H1 (cell line): ENCODE data around the gene ELANE. TPM values are rescaled to one million over a fixed set of nuclear protein-coding genes. Genes with fewer than 3 reads are reported as not detected.
A peak's percentile ranks its signal among the peaks of the same experiment; 100 is the strongest.

Experiments
- CTCF ChIA-PET: fragments of 300-600 bp; sonication (Branson Sonifier 250); formaldehyde crosslinking; loops from one replicate; lab custom pipeline; 2021; ENCODE audit not compliant: partially characterized antibody; lab: Charles Lee
- POLR2A ChIA-PET: fragments of 300-600 bp; sonication (Branson Sonifier 250); formaldehyde crosslinking; loops from one replicate; lab custom pipeline; 2021; ENCODE audit warnings: inconsistent platforms; ENCODE audit not compliant: partially characterized antibody; lab: Charles Lee
- DNase-seq, 2 experiments: peaks; one replicate each; pipeline versions ENCODE4 v3.0.0 to v3.0.0-alpha.2; 2010 to 2022; ENCODE audit warnings: low spot score in 2 of 2, low read depth in 1 of 2, mixed read lengths in 1 of 2
- FAIRE-seq: peaks from 2 replicates; lab custom pipeline; 2011; peaks lifted over from hg19 to GRCh38; lab: Jason Lieb, UNC
- H2AFZ ChIP-seq: 2 replicates; pipeline ENCODE4 v1.8.1; 2012; ENCODE audit warnings: low read length, inconsistent platforms
- H2AK5ac ChIP-seq: 2 replicates; pipeline ENCODE4 v1.6.1; 2013; ENCODE audit warnings: low read depth, low read length
- H2BK120ac ChIP-seq: replicated peaks from 2 replicates; pipeline ENCODE3; 2013; ENCODE audit warnings: low read depth, low read length, inconsistent platforms
- H2BK12ac ChIP-seq: 2 replicates; pipeline ENCODE4 v1.6.1; 2013; ENCODE audit warnings: low read depth, low read length
- H2BK15ac ChIP-seq: 2 replicates; pipeline ENCODE4 v1.6.1; 2013; ENCODE audit warnings: low read length
- H2BK20ac ChIP-seq: 2 replicates; pipeline ENCODE4 v1.6.1; 2013; ENCODE audit warnings: low read length
- H2BK5ac ChIP-seq: 2 replicates; pipeline ENCODE4 v1.6.1; 2013; ENCODE audit warnings: low read depth, low read length
- H3K14ac ChIP-seq: 2 replicates; pipeline ENCODE4 v1.6.1; 2013; ENCODE audit warnings: inconsistent platforms; ENCODE audit not compliant: insufficient read length
- H3K18ac ChIP-seq: 2 replicates; pipeline ENCODE4 v1.6.1; 2013; ENCODE audit warnings: low read length; ENCODE audit errors: extremely low read depth
- H3K23ac ChIP-seq: 2 replicates; pipeline ENCODE4 v1.6.1; 2013; ENCODE audit warnings: inconsistent platforms; ENCODE audit not compliant: insufficient read length
- H3K23me2 ChIP-seq: 2 replicates; pipeline ENCODE4 v1.6.1; 2013; ENCODE audit warnings: low read depth, low read length
- H3K27ac ChIP-seq: 2 replicates; pipeline ENCODE4 v1.6.1; 2011; ENCODE audit warnings: low read depth, low read length, inconsistent platforms
- H3K27me3 ChIP-seq, 4 experiments: replicated peaks in 1 of 4; 1 replicate in 1 of 4; 2 replicates in 3 of 4; pipeline versions ENCODE4 v1.6.1 to v1.8.1; 2011 to 2013; ENCODE audit warnings: low read length in 3 of 4, mild to moderate bottlenecking in 3 of 4, inconsistent platforms in 2 of 4, mixed read lengths in 2 of 4, moderate library complexity in 1 of 4; ENCODE audit not compliant: control insufficient read depth in 3 of 4, insufficient read depth in 3 of 4; ENCODE audit errors: extremely low read depth in 1 of 4
- H3K36me3 ChIP-seq, 4 experiments: 2 replicates each; pipeline versions ENCODE4 v1.6.1 to v1.8.1; 2011 to 2013; ENCODE audit warnings: mild to moderate bottlenecking in 4 of 4, low read length in 3 of 4, moderate library complexity in 2 of 4, control low read depth in 1 of 4, inconsistent platforms in 1 of 4; ENCODE audit not compliant: insufficient read depth in 4 of 4, control insufficient read depth in 2 of 4
- H3K4ac ChIP-seq: replicated peaks from 2 replicates; pipeline ENCODE3; 2013; ENCODE audit warnings: low read length, low read depth, mixed read lengths, inconsistent platforms; ENCODE audit not compliant: insufficient read length
- H3K4me1 ChIP-seq, 4 experiments: replicated peaks in 1 of 4; 1 replicate in 1 of 4; 2 replicates in 3 of 4; pipeline versions ENCODE4 v1.6.1 to v1.8.1; 2011 to 2013; ENCODE audit warnings: low read length in 3 of 4, inconsistent platforms in 2 of 4, mixed read lengths in 1 of 4; ENCODE audit not compliant: insufficient read depth in 4 of 4, control insufficient read depth in 3 of 4
- H3K4me2 ChIP-seq, 2 experiments: 2 replicates each; pipeline versions ENCODE4 v1.6.1 to v1.8.1; 2011 to 2013; ENCODE audit warnings: low read depth in 2 of 2, low read length in 2 of 2, control low read depth in 1 of 2, inconsistent platforms in 1 of 2, mild to moderate bottlenecking in 1 of 2; ENCODE audit not compliant: insufficient read depth in 1 of 2
- H3K4me3 ChIP-seq, 4 experiments: fragments of 200-600, 300-600 bp in 1 of 4; sonication (generic), shearing (Covaris generic), sonication (Bioruptor Twin) in 1 of 4; 2 replicates each; pipeline versions ENCODE4 v1.5.1 to v1.8.1; 2011 to 2016; ENCODE audit warnings: low read length in 4 of 4, low read depth in 3 of 4, control low read depth in 2 of 4, inconsistent platforms in 2 of 4, mild to moderate bottlenecking in 2 of 4, mixed read lengths in 1 of 4, moderate library complexity in 1 of 4; ENCODE audit not compliant: insufficient read depth in 2 of 4; ENCODE audit errors: extremely low read depth in 1 of 4
- H3K56ac ChIP-seq: replicated peaks from 2 replicates; pipeline ENCODE3; 2013; ENCODE audit warnings: low read depth, mild to moderate bottlenecking, mixed read lengths, low read length, inconsistent platforms; ENCODE audit not compliant: insufficient read length
- H3K79me1 ChIP-seq: 2 replicates; pipeline ENCODE4 v1.6.1; 2013; ENCODE audit warnings: low read depth, low read length, control low read depth
- H3K79me2 ChIP-seq, 2 experiments: 2 replicates each; pipeline versions ENCODE4 v1.6.1 to v1.8.1; 2012 to 2013; ENCODE audit warnings: low read length in 2 of 2, mild to moderate bottlenecking in 2 of 2, inconsistent platforms in 1 of 2; ENCODE audit not compliant: insufficient read depth in 2 of 2, control insufficient read depth in 1 of 2
- H3K9ac ChIP-seq, 4 experiments: replicated peaks in 1 of 4; 1 replicate in 1 of 4; 2 replicates in 3 of 4; pipeline versions ENCODE4 v1.6.1 to v1.8.1; 2011 to 2013; ENCODE audit warnings: low read depth in 3 of 4, low read length in 3 of 4, control low read depth in 2 of 4, mild to moderate bottlenecking in 2 of 4, moderate library complexity in 2 of 4, inconsistent platforms in 1 of 4; ENCODE audit errors: extremely low read depth in 1 of 4
- H3K9me3 ChIP-seq, 2 experiments: 2 replicates each; pipeline versions ENCODE4 v1.6.1 to v1.8.1; 2012 to 2013; ENCODE audit warnings: mild to moderate bottlenecking in 2 of 2, moderate library complexity in 2 of 2, control low read depth in 1 of 2, inconsistent platforms in 1 of 2, low read depth in 1 of 2, low read length in 1 of 2, mixed read lengths in 1 of 2; ENCODE audit not compliant: insufficient read depth in 2 of 2
- H4K20me1 ChIP-seq, 2 experiments: replicated peaks in 1 of 2; 2 replicates each; pipeline versions ENCODE3 to v1.8.1; 2011 to 2013; ENCODE audit warnings: inconsistent platforms in 2 of 2, low read length in 2 of 2, mild to moderate bottlenecking in 1 of 2; ENCODE audit not compliant: insufficient read depth in 2 of 2, control insufficient read depth in 1 of 2
- H4K5ac ChIP-seq: 2 replicates; pipeline ENCODE4 v1.6.1; 2013; ENCODE audit warnings: low read length, low read depth, mixed read lengths, inconsistent platforms; ENCODE audit not compliant: insufficient read length
- H4K8ac ChIP-seq: 2 replicates; pipeline ENCODE4 v1.8.0; 2013; ENCODE audit warnings: mild to moderate bottlenecking, moderate library complexity, low read length, inconsistent platforms; ENCODE audit not compliant: insufficient read depth; ENCODE audit errors: extremely low read depth
- H4K91ac ChIP-seq: replicated peaks from 2 replicates; pipeline ENCODE3; 2013; ENCODE audit warnings: low read length, mixed read lengths, inconsistent platforms; ENCODE audit not compliant: insufficient read length
- EZH2 ChIP-seq: fragments of 200-600 bp; sonication (generic); IDR thresholded peaks from 2 replicates; pipeline ENCODE4 v1.7.1; 2012; ENCODE audit warnings: low read depth, mild to moderate bottlenecking, moderate library complexity, low read length, inconsistent platforms; ENCODE audit not compliant: severe bottlenecking
- POLR2A ChIP-seq, 2 experiments: IDR thresholded peaks; 1 replicate in 1 of 2; 2 replicates in 1 of 2; pipeline ENCODE4 v1.6.1; 2011; ENCODE audit warnings: low read depth in 2 of 2, low read length in 2 of 2, mild to moderate bottlenecking in 2 of 2; ENCODE audit errors: control extremely low read depth in 1 of 2
- POLR2AphosphoS5 ChIP-seq: IDR thresholded peaks from 2 replicates; pipeline ENCODE4 v1.6.1; 2011; ENCODE audit warnings: low read depth, low read length
- WGBS, 2 experiments: shearing (Covaris generic) in 1 of 2; methylation state at CpG; one replicate each; pipeline versions ENCODE4 v1.1.6 to v1.1.7; 2013 to 2015; ENCODE audit warnings: low lambda C conversion rate in 2 of 2, mixed read lengths in 2 of 2, inconsistent platforms in 1 of 2, low coverage in 1 of 2, missing lambda C conversion rate in 1 of 2; ENCODE audit not compliant: insufficient replicate concordance in 2 of 2, insufficient coverage in 1 of 2, insufficient read length in 1 of 2; ENCODE audit errors: extremely low coverage in 1 of 2, missing lambda C conversion rate in 1 of 2; 5-methylcytosine and 5-hydroxymethylcytosine counted together
- polyA plus RNA-seq, 7 experiments: library from polyadenylated mRNA; depleted of rRNA in 3 of 7; stranded (reverse) in 5 of 7; unstranded in 2 of 7; fragments of >200 nt in 5 of 7; fragments of 200-250 nt in 2 of 7; gene quantifications; 1 replicate in 5 of 7; 2 replicates in 1 of 7; 4 replicates in 1 of 7; pipeline versions ENCODE4 v1.2.1 to v1.2.3, GENCODE V29; 2011 to 2013; ENCODE audit warnings: missing spikeins in 2 of 7, mixed read lengths in 2 of 7
- total RNA-seq: library from RNA; stranded (reverse); fragmentation: NEBNext Ultra II Directional; extraction: Animal tissue kit (Norgen Biotek cat#: 25700); gene quantifications from 2 replicates; pipeline ENCODE4 v1.2.1, GENCODE V29; 2021

Gene ELANE
- total and polyA plus RNA-seq, 2 of the 8 experiments (the other 6 are each of a cell fraction or from before 2014, with no cell fraction given), result not detected

- H2BK120ac ChIP-seq, result no peak overlapping the region
- H2BK20ac ChIP-seq, result no peak overlapping the region
- H3K9me3 ChIP-seq, result no peaks in the 10 kb centered on the region
- H4K8ac ChIP-seq, result no peak overlapping the region
- H2BK5ac ChIP-seq, result no peak overlapping the region
- no peak for DNase-seq
- no peak overlapping the region for H3K27ac ChIP-seq
- H2AFZ ChIP-seq, result no peak overlapping the region
- H4K91ac ChIP-seq, result no peak overlapping the region
- H3K56ac ChIP-seq, result no peak overlapping the region
- H3K27me3 ChIP-seq, result no peaks in the 10 kb centered on the region
- no peak overlapping the region for H3K14ac ChIP-seq
- peaks cover 46 to 83% (median 74%) of the 10 kb centered on the region in 4 experiments for H3K36me3 ChIP-seq
- H4K5ac ChIP-seq, result no peak overlapping the region
- no peak overlapping the region for H2BK15ac ChIP-seq
- H3K4me2 ChIP-seq, result no peak overlapping the region
- FAIRE-seq, result no peak
- no peak overlapping the region for H3K4me3 ChIP-seq
- H3K79me2 ChIP-seq, result peaks cover 52 to 84% of the 10 kb centered on the region in 2 experiments
- ChIA-PET CTCF (interaction anchor here (1.1 to 1.3 kb wide), 4 partner anchors 9 to 194 kb away, joined by 3 to 4 read pairs (median 3); no protein-coding TSS in a partner anchor), POLR2A (interaction anchor here (0.8 to 16.9 kb wide), 13 partner anchors 6 to 129 kb away, joined by 3 to 277 read pairs (median 6); partner anchors contain the start of genes AZU1 and PLPPR3)
- H3K4ac ChIP-seq, result no peak overlapping the region
- no peak overlapping the region for H3K23ac ChIP-seq
- peaks cover 3% of the 10 kb centered on the region; the same call in 1 of the 2 replicates for H3K23me2 ChIP-seq
- peaks cover 68 to 83% of the 10 kb centered on the region in 2 experiments for H4K20me1 ChIP-seq
- TF ChIP-seq POLR2A (IDR thresholded peaks at IDR 0.05; ENCODE audit: control extremely low read depth in 1 of 2, low read depth in 2 of 2, low read length in 2 of 2), result peak in 1 of 2 experiments; percentile 42; a peak in 1 of 3 replicates
- peak; percentile 62; the same call in 1 of the 2 replicates for TF ChIP-seq POLR2AphosphoS5
- no peak for TF ChIP-seq EZH2
- peaks cover 18% of the 10 kb centered on the region for H3K79me1 ChIP-seq
- no peak overlapping the region for H3K18ac ChIP-seq
- no peak overlapping the region for H2BK12ac ChIP-seq
- H3K9ac ChIP-seq, result no peak overlapping the region; a peak in 1 of 7 replicates
- peaks cover 0 to 25% (median 15%) of the 10 kb centered on the region in 4 experiments; a peak in 6 of 7 replicates for H3K4me1 ChIP-seq
- WGBS, 2 experiments, result 92% methylated on average over 31 of the region's 31 CpGs; no CpG with 5 or more reads in 1 of the 2 experiments
- no peak overlapping the region for H2AK5ac ChIP-seq
Observed at GRCh38 chr19:803686-804418, 48.3 kb upstream of the ELANE start.
